Right lobe of liver (tissue), 6 donors: ENCODE results near the gene ZMIZ1. TPM values are rescaled to one million over a fixed set of nuclear protein-coding genes. Genes with fewer than 3 reads are reported as not detected.

Experiments used
- ATAC-seq, 4 donors: fragments of 200-7000 bp; cut with Tn5 transposase; one replicate each; pipeline ENCODE4 v1.9.1; 2020; ENCODE audit warnings: mild to moderate bottlenecking in 4 of 4, moderate library complexity in 4 of 4
- DNase-seq, 3 donors: peaks; one replicate each; pipeline ENCODE4 v3.0.0-alpha.2; 2020
- H3K27ac ChIP-seq, 3 donors: fragments of 200-600 bp; one replicate each; pipeline ENCODE4 v1.8.0; 2022
- H3K27me3 ChIP-seq, 2 donors: fragments of 200-600 bp; one replicate each; pipeline ENCODE4 v1.8.0; 2022
- H3K36me3 ChIP-seq, 4 donors: fragments of 200-600 bp; sonication (generic) in 1 of 4; one replicate each; pipeline versions ENCODE4 v1.5.1 to v1.8.0; 2017 to 2022; ENCODE audit warnings: control low read depth in 1 of 4
- H3K4me1 ChIP-seq, 4 donors: fragments of 200-600 bp; sonication (generic) in 1 of 4; one replicate each; pipeline versions ENCODE4 v1.5.1 to v1.8.0; 2017 to 2022; ENCODE audit warnings: control low read depth in 1 of 4
- H3K4me3 ChIP-seq, 3 donors: fragments of 200-600 bp; one replicate each; pipeline ENCODE4 v1.8.0; 2022
- H3K9me3 ChIP-seq, 4 donors: fragments of 200-600 bp; sonication (generic) in 1 of 4; one replicate each; pipeline versions ENCODE4 v1.5.1 to v1.8.0; 2017 to 2022; ENCODE audit warnings: control low read depth in 1 of 4
- POLR2A ChIP-seq: fragments of 450-650 bp; IDR thresholded peaks from one replicate; pipeline ENCODE4 v1.6.1; 2017; ENCODE audit warnings: antibody characterized with exemption, mild to moderate bottlenecking
- WGBS: methylation state at CpG from one replicate; pipeline ENCODE4 v1.1.6; 2018; ENCODE audit warnings: low coverage, low lambda C conversion rate; ENCODE audit not compliant: insufficient coverage; ENCODE audit errors: missing lambda C conversion rate; 5-methylcytosine and 5-hydroxymethylcytosine counted together
- intact Hi-C, 2 donors: fragments of 100-400 bp; cut with DNase I; formaldehyde crosslinking; loops; one replicate each; pipeline versions ENCODE4 v1.11.2 to v1.14.1; 2022
- total RNA-seq, 6 experiments: library from RNA; depleted of rRNA in 2 of 6; stranded (reverse); fragments of >200 nt in 2 of 6; fragmentation: NEBNext Ultra II Directional in 3 of 6; extraction: Animal tissue kit (Norgen Biotek cat#: 25700) in 3 of 6; gene quantifications; one replicate each; pipeline versions ENCODE4 v1.1.0 to v1.2.4, GENCODE V29; 2016 to 2023
- TF ChIP-seq, protein P1 (sequence below), 4 donors: fragments of 200-600 bp in 3 of 4; fragments of 450-650 bp in 1 of 4; IDR thresholded peaks; one replicate each; pipeline versions ENCODE4 v1.5.1 to v1.8.0; 2016 to 2022; ENCODE audit warnings: antibody characterized with exemption in 4 of 4, mild to moderate bottlenecking in 2 of 4
- donor health status: DM: no; HTN: yes; CAD: no.
- donor health status: DM: no; HTN: no; CAD: no.
- donor health status: DM: no; HTN: no; CAD: no.
- donor health status: DM: no; HTN: yes; CAD: no.
- donor health status: DM: no; HTN: yes; CAD: no.

The ZMIZ1 gene
- total RNA-seq, 6 experiments from 2014 or later: 9.9 to 22.8 (median 12.3) TPM

DNA sequence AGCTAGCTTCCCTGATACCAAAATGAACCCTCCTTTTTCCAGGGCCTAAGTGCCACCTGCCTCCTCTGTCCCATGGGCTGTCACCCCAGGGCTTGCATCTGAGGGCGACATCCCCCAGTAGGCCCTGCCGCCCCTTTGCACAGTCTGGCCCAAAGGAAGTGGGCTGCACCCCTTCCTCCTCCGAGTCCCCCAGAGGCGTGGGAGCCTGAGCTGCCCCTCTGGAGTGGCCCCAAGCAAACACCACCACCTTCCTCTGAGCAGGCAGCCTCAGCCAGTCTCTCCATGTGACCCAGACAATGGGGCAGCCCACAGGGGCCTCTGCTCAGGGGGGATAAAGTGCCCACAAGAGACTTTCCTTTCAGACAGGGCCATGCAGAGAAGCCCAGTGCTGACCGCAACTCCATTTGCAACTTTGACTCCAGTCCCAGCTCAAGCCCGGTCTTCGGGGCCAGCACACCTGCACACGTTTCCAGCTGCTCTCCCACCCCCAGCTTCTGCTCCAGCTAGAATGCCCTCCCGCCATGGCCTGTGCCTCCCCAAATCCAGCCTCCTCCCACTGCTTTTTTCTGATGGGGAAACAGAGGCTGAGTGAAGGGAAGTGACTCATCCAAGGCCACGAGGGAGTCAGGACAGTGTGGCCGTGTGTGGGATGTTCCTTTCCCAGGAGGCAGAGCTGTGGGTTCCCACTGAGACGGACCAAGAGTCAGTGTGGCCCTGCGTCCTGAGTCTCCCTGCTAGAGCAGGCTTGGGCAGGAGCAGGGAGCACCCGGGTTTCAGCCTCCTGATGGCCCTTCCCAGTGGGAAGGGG is 111.9 kb downstream of the ZMIZ1 start:
- no peak overlapping the region for H3K27ac ChIP-seq
- DNase-seq (no peak), ATAC-seq (no peak)
- H3K27me3 ChIP-seq: no peaks in the 10 kb centered on the region
- no peak overlapping the region for H3K4me3 ChIP-seq
- 76% methylated on average over 3 of the region's 14 CpGs for WGBS
- TF ChIP-seq POLR2A: no peak
- TF ChIP-seq, protein P1, sequence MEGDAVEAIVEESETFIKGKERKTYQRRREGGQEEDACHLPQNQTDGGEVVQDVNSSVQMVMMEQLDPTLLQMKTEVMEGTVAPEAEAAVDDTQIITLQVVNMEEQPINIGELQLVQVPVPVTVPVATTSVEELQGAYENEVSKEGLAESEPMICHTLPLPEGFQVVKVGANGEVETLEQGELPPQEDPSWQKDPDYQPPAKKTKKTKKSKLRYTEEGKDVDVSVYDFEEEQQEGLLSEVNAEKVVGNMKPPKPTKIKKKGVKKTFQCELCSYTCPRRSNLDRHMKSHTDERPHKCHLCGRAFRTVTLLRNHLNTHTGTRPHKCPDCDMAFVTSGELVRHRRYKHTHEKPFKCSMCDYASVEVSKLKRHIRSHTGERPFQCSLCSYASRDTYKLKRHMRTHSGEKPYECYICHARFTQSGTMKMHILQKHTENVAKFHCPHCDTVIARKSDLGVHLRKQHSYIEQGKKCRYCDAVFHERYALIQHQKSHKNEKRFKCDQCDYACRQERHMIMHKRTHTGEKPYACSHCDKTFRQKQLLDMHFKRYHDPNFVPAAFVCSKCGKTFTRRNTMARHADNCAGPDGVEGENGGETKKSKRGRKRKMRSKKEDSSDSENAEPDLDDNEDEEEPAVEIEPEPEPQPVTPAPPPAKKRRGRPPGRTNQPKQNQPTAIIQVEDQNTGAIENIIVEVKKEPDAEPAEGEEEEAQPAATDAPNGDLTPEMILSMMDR (IDR thresholded peaks at IDR 0.05): no peak
- H3K36me3 ChIP-seq: no peaks in the 10 kb centered on the region
- no peaks in the 10 kb centered on the region for H3K9me3 ChIP-seq
- H3K4me1 ChIP-seq: peaks cover 0 to 32% (median 7%) of the 10 kb centered on the region in 4 donors
- intact Hi-C loops: no loop called here

DNA sequence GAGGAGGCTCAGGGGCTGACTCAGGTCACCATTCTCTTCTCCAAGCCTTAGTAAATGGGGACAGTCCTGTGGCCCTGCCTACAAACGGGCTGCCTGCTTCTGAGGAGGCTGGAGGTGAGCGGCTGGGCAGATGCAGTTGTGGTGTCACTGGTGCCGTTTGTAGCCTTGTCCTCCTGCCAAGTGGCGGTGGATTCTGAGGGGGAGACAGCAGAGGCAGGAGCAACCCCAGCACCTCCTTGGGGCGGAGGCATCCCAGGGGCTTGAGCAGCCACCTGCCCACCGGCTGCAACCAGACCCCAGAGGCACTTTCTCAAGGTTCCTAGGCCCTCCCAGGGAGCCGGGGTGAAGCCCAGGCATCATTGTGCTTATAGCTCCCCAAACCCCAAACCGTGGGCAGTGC is 112.5 kb downstream of the ZMIZ1 start:
- H3K36me3 ChIP-seq: no peaks in the 10 kb centered on the region
- intact Hi-C loops: no loop called here
- DNase-seq: no peak

DNA sequence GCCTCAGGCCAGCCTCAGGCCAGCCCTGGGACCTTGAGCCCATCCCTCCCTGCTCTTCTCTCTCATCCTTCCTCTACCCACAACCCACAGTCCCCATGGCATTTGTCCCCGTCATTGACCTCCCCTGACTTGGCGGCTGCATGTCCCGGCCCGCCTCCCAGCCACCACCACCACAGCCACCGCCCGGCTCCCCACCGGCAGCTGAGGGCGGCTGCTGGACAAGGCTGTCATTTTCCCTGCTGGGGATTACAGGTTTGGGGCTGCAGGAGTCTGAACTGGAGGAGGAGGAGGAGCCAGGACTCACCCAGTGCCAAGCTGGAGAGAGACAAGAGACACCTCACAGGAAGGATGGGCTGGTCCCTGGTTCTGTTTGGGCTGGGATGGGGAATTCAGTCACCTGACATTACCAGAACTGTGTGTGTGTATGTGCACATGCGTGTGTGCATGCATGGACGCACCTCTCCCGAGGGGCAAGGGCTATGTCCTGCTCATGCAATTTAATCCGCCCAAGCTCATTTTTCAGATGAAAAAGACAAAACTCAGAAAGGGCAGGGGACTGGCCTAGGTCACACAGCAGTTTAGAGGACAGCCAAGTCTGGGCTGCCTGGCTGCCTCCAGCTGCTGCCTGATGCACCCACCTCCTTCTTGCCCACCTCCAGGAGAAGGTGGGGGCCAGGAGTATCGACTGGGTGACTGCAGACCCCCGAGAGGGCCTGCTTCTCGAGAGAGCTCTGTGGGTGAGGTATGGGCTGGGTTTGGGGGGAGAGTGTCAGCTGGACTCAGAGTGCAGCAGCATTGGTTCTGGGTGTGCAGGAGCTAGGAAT is 113.1 kb downstream of the ZMIZ1 start:
- Histone ChIP-seq H3K27ac (no peak overlapping the region), H3K4me3 (no peak overlapping the region), H3K36me3 (no peaks in the 10 kb centered on the region), H3K4me1 (peaks cover 0 to 40% (median 17%) of the 10 kb centered on the region in 4 donors), H3K9me3 (no peaks in the 10 kb centered on the region), H3K27me3 (no peaks in the 10 kb centered on the region)
- no peak for DNase-seq
- ATAC-seq: no peak
- TF ChIP-seq, protein P1 (IDR thresholded peaks at IDR 0.05): no peak
- no peak for TF ChIP-seq POLR2A
- 76% methylated on average over 3 of the region's 15 CpGs for WGBS
- intact Hi-C loops: no loop called here

More for the DNA sequence above, 112.5 kb downstream of the ZMIZ1 start:
- H3K27ac ChIP-seq: no peak overlapping the region
- no peaks in the 10 kb centered on the region for H3K27me3 ChIP-seq
- H3K9me3 ChIP-seq: no peaks in the 10 kb centered on the region
- H3K4me1 ChIP-seq: peaks cover 0 to 38% (median 11%) of the 10 kb centered on the region in 4 donors
- ATAC-seq: no peak
- TF ChIP-seq, protein P1 (IDR thresholded peaks at IDR 0.05): no peak
- no peak for TF ChIP-seq POLR2A
- no peak overlapping the region for H3K4me3 ChIP-seq
- WGBS: no CpG with 5 or more reads among the region's 8 CpGs

DNA sequence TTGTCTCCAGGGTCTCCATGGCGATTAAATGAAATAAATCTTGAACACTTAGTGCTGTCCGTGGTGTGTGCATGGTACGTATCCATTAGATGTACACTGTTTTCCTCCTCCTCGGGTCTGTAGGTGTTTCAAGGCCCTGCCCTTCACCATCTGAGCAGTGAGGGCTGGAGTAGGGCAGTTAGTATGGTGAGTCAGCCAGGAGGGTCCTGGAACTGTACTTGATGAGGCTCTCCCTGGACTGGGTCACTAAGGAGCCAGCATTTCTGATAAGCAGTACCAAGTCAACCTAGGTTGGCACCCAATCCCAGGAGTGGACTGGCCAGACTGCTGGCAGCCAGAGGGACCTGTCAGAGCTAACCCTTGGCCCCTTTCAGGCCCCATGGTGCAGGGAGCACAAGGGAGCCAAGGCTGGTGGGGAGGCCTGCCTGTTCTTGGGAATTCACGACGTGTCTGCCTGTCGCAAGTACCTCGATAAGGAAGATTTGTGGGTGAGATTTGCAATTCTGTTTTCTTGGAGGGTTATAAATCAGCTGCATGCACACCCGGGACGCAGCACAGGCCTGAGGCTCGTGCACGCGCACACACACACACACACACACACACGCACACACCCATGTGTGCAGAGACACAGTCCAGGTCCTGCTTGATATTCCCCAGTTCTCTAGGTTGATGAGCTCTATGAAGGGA is 114.2 kb downstream of the ZMIZ1 start:
- DNase-seq: peak in 1 of 3 donors; percentile 73
- ATAC-seq: peak; percentile 27 to 72 (median 48)
- Histone ChIP-seq H3K27me3 (no peaks in the 10 kb centered on the region), H3K36me3 (no peaks in the 10 kb centered on the region), H3K27ac (peak overlapping the region in 1 of 3 donors; percentile 13), H3K4me1 (peaks cover 0 to 50% (median 25%) of the 10 kb centered on the region in 4 donors), H3K4me3 (no peak overlapping the region), H3K9me3 (no peaks in the 10 kb centered on the region)
- 65% methylated on average over 5 of the region's 14 CpGs for WGBS
- intact Hi-C loops: no loop called here
- TF ChIP-seq, protein P1 (IDR thresholded peaks at IDR 0.05): no peak
- no peak for TF ChIP-seq POLR2A
